CD4-positive, alpha-beta T cell treated with Interferon gamma for 1 hour (primary cell): Measurements from ENCODE around the gene LOXL3.

Source experiments
- DNase-seq: peaks from one replicate; pipeline ENCODE4 v3.0.0-alpha.2; 2020

LOXL3 gene

DNA sequence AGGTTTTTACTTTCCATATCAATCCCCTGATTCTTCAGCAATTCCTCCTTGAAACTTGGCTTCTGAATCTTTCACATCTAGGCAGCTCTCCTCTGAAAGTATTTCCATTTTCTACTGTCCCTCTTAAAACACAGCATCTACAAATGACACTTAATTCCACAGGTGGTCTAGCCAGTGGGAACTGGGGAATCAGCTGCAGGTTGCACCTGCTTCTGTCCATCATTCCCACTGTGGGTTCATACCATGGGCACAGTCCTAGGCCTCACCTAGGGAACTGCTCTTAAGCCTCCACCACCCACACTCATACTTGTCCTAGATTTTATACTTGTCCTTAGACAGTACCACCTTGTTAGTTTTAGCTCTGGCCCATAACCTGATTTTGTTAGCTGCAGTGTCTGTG is 2.2 kb downstream of the LOXL3 start:
- no peak for DNase-seq

DNA sequence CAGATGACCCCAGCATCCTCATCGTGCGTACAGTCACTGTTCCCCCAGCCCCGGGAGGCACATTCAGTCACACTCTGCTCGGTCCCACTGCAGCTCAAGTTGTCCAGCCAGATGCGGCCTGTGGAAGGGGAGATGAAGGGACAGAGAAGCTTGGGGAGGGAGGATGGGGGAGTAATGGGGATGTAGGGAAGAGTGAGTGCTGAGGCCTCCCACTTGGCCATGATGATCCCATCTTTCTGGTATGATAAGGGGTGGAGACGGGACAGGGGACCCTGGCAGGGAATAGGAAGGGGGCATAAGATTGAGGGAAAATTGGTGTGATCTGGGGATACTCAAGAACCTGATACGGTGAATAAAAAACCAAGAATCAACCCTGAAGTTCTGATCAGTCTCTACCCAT is 3.5 kb downstream of the LOXL3 start:
- DNase-seq, result no peak

DNA sequence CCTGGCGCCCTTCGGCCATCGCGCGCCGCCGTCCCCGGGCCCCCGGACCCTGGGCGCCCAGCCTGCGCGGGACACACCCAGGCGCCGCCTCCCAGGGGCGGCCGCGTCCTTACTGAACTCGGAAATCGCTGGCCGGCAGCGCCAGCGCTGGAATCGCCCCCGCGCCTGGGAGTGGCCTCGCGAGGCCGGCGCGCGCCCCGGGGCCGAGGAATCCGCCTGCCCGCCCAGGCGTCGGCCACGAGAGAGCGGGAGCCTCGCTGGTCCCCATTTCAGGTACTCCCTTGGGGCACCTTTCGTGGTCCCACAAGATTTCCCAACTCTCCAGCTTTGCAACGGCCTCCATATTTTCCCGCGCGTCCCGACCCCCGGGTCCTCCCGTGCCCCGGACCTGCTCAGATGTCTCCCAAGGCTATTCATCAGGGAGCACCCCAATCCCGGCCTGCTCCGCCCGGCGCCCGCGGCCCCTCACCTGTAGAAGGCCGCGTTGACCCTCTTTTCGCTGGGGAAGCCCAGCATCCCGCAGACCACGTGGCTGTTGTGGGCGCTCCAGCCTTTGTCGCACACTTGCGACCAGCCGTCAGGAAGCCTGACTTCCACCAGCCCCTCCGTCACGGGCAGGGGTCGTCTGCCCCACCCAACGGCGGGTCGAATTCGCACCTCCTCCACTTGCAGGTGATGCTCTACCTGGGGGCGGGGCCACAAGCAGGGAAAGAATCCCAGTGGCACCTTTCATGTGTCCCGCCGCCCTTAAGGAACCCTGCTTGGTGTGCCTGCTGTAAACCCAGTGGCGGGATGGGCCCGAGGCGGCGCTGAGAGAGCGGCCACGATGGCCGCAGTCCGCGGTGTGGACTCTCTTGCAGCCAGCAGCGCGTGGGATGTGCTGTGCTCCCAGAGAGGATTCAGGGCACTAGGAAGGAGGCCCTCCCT is 4.6 kb downstream of the LOXL3 start:
- no peak for DNase-seq

DNA sequence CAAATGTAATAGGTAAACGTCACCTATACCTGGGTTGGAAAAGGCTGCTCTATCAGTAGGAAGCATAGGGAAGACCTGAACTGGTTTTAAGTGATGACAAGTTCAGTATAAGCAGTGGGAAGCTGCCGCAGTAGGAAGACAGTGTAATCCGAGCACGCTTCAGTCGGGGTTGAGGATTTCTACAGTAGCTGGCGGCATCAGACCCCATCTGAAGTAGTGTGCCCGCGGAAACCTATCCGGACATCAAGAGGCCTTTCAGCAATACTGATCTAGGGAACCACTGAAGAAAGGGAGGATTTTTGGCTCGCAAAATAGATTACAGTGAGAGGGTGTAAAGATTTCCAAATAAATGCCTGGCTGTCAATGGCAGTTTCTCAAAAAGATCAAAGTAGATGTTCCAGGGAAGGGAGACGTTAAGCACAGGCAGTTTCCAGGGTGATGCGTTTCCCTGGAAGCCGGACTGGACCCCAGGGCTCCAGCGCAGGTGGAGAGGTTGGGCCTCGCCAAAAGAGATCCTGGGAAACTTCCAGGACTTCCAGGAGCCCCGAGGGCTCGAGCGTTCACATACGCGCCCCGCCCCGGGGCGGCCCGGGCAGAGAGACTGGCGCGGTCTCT is 5.3 kb downstream of the LOXL3 start:
- no peak for DNase-seq

DNA sequence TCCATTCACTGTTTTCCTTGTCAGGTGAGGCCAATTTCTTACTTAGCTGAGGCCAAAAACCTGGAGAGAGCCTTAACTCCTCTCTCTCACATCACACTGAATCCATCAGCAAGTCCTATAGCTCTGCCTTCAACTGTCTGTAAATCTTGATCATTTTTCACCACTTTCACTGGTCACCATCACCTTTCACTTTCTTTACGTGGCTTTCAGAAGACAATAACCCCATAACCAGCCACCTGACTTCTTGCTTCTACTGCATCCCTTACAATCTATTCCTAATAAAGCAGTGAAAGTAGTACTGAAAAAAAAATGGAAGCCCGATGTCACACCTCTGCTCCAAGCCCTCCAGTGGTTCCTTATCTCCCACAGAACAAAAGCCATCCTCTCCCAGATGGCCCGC is 7.7 kb downstream of the LOXL3 start:
- DNase-seq, result no peak

DNA sequence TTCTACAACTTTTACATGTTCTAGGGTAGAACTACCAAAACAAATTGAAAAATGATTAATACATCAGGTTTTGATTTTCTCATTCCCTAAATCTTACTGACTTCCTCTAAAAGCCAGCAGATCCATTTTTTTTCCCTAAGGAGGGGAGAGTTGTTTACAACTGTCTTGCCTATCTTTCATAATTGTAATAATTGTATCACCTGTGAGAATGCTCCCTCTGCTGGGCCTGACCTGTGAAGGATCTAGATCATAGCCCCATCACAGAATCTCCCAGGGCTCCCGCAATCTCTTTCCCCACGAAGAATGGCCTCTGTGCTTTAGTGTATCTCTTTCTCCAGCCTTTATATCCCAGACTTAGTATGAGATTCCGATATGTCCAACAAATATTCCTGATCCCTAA is 9.1 kb downstream of the LOXL3 start:
- no peak for DNase-seq

DNA sequence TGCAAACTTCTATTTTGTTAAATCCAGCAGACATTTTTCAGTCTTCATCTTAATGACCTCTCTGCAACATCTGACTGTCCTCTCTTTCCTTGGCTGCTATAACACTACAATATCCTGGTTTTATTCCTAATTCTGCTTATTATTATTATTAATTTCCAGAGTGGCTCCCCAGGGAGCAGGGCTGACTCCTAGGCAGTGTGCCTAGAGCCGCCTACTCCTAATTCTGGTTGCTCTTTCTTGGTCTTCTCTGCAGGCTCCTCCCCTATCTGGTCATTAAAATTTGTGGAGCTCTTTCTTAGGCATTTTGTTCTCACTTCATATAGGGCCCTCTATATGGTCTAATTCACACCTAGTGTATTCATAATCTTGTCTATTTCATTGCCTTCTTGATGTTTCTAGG is 10.8 kb downstream of the LOXL3 start:
- no peak for DNase-seq

DNA sequence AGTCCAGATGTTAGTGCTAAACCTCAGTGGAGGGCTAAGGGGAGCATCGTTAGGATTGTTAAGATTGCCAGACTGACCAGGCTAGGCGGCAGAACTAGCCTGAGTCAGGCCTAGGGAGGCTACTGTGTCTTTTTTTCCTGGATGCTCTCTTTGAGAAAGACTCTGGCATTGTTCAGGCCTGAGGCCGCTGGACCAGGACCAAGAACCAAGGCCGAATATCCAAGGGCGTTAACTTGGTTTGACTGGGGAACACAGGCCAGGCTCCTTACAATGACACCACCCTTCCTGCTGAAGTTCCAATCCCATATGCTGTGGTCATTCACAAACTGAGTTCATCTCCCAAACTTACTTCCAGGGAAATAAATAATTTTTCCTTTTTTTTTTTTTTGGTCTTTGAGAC is 13.5 kb downstream of the LOXL3 start:
- no peak for DNase-seq

DNA sequence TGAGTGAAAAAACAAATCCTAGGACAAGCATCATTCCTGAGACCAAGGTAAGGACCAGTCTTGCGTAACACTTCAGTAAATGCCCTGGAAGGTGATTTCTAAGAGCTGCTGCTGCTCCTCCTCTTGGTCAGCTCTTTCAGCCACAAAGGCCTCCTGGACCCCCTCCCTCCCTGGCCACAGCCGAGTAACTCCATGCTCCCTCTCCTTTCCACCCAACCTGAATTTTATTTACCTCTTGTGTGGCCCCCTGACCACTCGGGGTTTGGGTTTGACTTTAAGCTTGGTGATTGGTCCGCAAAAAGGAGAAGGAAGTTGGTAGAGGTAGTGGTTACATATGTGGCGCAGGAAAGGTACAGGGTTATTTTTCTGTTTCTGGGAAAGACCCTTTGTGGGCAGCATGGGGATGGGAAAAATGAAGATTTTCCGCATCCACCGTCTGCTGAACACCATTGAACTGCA is 14.8 kb downstream of the LOXL3 start:
- no peak for DNase-seq

DNA sequence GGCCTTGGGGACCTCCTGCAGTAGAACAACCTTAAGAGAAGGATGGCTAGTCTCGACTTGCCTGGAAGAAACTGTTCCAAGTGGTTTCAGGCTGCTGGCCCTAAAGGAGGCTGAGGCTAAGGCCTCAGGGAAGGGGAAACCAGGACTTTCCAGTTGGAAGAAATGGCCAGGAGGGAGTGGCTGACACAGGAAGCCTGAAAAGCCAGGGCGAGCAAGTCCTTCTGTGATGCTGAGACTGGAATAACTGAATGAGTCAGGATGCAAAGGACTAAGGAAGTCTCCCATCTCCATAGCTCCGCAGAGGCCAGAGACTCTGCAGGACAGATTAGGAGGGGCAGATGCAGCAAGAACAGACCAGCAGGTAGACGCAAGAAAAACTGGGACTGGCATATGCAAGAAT is 16.6 kb downstream of the LOXL3 start:
- DNase-seq, result no peak

DNA sequence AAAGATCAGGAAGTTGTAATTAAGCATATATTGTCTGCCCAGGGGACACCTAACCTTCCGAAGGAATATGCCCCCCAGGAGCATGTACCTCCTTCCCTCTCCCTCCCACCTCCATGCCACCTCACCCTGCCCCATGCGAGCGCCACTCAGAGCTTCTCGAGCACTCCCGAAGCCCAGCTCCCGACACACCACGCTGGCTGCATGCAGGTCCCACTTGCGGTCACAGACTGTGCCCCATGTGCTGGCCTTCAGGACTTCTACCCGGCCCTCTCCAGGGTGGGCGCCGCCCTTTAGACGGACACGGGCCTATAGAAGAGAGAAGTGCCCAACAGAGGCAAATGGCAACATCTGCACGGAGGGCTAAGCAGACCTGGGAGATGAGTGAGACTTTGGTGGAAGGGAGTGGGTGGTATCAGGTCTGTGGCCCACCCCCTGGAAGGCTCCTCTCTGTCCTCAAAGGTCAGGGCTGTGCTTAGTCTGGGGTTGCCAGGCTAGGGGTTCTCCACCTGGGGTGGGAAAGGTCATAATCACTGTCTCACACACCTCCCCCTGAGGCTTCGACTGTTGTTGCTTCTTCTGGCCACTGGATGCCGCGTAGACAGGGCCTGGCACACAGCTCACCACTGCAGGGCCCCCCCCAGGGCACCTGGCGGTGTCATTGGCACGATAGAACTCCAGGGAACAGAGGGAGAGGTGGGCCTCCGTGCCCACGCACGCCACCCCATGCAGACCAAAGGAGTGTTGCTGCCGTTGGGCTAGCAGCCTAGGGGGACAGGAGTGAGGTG is 17.4 kb downstream of the LOXL3 start:
- DNase-seq, result no peak

DNA sequence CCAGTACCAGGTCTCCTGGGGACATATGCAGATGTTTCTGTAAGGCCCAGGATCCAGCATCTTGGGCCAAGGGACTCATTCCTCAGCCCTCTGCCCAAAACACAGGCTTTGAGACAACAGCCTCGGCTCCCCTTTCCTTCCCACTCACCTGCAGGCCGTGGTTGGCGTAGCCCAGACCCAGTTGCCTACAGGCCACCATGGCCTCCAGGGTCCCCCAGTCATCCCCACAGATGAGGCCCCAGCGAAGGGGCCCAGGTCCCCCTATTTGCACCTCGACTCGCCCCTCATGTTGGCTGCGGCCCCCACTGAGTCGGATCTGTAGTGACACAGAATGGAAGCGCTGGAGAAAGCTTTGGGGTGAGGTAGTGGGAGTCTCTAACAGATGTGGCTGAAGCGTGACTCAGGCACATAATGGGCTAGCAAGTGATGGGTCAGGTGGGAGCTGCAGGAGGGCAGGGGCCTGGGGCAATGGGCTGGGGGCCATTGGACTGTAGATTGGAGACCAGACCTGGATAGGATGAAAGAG is 18.2 kb downstream of the LOXL3 start:
- DNase-seq, result no peak

DNA sequence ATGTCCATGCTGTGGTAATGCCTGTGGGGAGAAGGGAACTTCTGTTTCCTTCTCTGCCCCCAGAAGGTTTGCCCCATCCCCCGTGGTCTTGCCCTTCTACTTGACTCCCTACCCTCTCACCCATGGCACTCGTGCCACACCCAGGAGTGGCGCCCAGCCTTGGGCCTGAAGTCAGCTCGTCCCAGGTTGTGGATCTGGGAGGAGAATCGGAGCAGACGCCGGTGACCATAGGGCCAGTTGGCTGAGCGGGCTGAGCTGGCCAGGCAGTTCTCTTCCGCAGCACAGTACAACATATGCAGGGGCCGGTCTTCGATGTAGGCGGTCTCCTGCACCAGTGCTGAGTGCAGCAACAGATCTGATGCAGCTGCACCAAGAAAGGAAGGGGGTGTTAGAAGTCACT is 19.3 kb downstream of the LOXL3 start:
- DNase-seq, result no peak

DNA sequence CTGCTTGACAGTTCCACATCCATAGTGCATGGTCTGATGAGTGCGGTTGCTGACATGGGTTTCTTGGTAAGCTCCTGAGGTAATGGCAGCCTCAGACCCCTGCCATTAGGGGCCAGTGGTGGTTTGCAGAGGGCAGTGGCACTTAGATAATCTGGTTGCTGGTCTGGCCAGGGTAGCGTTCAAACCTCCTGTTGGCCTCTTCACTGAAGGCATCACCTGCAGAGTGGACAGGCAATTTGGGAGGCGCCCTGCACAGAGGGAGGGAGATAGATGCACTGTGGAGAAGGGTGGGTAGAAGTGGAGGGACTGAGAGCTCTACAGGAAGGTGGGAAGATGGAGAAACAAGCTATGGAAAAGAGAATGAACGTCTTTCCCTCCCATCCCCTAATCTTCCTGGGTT is 20.3 kb downstream of the LOXL3 start:
- DNase-seq, result no peak

DNA sequence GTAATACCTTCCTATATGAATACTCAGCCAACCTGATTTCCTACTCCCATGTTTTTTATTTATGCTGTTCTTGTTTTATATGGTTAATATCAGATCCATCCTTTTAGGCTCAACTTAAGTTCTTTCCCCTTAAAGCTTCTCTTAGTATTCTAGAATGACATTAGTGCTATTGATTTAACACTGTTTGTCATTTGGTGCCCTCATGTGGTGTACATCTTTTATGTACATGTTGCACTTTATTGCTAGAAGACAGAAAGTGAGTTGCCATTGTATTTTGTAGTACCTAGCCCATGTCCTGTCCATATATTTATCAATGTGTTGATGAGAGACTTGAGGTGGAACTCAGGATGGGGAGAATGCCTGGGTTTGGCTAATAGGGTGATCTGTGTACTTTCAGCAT is 21.5 kb downstream of the LOXL3 start:
- DNase-seq, result no peak

DNA sequence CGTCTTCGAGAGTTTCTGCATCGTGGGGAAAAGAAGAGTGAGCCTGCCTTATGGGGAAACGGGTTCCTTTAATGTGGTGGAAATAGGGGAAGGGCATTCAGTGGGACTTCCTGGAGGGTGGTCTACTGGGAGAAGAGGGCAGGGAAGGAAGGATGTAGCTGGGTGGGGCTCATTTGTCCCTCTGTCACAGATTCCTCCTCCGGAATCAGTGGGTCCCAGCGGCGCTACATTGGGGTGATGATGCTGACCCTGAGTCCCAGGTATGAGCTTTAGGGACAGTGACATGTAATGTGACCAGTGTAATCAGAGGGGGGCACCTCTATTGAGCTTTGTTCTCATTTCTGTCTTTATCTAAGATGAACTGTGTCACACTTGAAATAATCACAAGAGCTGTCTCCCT is 22.1 kb downstream of the LOXL3 start:
- DNase-seq, result no peak

DNA sequence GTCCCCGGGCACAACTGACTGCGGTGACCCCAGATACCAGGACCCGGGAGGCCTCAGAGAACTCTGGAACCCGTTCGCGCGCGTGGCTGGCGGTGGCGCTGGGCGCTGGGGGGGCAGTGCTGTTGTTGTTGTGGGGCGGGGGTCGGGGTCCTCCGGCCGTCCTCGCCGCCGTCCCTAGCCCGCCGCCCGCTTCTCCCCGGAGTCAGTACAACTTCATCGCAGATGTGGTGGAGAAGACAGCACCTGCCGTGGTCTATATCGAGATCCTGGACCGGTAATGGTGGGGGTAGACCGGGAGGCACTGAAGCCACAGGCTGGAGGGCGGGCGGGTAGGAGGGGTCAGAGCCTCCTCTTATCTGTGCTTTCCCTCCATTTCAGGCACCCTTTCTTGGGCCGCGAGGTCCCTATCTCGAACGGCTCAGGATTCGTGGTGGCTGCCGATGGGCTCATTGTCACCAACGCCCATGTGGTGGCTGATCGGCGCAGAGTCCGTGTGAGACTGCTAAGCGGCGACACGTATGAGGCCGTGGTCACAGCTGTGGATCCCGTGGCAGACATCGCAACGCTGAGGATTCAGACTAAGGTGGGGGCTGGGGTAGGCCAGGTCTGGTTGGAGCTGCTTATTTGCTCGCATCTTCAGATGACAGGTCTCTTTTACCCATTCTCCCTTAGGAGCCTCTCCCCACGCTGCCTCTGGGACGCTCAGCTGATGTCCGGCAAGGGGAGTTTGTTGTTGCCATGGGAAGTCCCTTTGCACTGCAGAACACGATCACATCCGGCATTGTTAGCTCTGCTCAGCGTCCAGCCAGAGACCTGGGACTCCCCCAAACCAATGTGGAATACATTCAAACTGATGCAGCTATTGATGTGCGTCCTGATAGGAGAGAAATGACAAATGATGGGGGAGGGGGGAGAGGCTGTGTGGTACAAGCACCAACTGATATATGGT is 23.2 kb downstream of the LOXL3 start:
- DNase-seq, result peak; percentile 66

DNA sequence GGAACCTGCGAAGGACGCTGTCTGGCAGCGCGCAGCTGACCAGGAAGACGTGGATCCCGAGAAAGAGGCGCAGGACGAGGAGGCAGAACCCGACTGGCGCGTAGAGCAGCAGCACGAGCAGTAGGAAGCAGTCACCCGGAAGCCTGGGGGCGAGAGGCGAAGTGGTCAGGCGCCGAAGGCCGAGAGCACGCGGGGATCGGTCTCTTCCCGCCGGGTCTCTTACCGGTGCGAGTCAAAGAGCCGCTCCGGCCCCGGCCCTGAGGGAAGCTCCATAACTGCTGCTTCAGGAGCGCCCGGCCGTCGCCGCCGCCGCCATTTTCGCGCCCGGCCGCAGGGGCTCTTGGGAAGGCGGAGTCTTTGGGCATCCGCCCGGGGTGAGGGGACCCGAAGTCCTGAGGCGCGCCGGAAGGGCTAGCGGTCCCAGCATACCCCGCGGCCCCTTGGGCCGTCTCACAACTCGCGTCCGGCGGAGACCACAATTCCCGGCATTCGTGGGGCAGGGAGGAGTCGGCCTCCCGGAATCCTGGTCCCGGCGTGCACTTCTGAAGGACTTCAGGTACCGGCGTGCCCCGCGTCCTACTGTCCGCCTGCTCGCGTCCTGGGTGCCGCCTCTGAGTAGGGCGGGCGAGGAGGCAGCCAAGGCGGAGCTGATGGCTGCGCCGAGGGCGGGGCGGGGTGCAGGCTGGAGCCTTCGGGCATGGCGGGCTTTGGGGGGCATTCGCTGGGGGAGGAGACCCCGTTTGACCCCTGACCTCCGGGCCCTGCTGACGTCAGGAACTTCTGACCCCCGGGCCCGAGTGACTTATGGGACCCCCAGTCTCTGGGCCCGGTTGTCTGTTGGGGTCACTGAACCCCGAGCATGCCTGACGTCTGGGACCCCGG is 24.1 kb downstream of the LOXL3 start, which contains the start of the genes AUP1 and HTRA2:
Gene AUP1 (minus strand): TSS at position 350 of the 882 bp plus-strand sequence. CDS start 77 bp downstream, at position 273.
Gene HTRA2 (plus strand): TSS at position 577 of the 882 bp plus-strand sequence. CDS start 74 bp downstream, at position 651.
- peak; percentile 94 for DNase-seq

DNA sequence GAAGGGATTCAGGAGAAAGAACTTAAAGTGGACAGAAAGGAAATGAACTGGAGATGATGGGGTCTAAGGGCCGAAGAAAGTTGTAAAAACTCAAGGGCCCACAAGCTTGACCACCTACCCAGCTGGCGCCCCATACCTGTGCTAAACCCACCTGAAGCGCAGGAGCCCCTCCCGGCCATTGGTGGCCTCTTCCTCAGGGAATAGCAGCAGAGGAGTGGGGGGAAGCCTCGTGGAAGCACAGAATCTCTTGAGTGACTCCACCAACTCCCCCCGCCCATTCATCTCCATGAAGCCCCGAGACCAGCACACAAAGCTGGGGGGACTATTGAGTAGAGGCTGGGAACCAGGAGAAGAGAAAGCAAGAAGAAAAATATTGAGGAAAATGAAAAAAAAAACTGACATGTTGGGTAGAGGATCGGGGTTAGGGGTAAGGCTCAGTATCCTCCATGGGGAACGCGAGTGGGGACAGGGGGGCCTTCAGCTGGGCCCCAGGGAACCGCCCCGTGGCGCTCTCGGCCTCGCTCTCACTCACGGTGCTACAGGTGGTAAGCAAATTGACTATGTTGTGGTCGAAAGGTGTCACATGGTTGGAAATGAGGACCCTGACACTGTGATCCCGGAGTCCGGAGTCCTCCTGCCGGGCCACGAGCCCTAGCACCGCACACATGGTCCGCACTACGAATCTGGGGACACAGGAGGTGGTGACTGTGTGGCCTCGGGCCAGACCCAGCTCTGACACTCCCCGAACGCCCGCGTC is 25.0 kb downstream of the LOXL3 start:
- DNase-seq, result no peak

DNA sequence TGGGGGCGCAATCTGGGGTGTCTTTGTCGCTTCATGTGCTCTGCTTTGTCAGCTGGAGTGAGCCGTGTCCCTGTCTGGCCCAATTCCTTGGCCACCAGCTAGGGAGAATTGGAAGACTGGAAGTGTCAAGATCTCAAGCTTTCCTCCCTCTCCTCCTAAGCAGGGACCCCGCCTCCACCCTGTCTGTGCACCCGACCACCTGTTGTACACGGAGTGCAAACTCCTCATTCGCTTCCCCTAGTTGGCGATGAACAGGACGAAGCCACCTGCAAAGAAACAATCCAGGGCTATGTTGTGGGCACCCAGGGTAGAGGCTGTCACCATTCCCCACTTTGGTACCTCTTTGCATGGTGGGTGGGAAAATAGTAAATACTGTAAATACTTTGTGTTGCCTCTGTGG is 26.0 kb downstream of the LOXL3 start:
- no peak for DNase-seq
